NB4 (cell line): Measurements from ENCODE around the gene DOCK3.

Source experiments
- MYC ChIP-seq: IDR thresholded peaks from 2 replicates; pipeline ENCODE4 v1.6.1; 2011; ENCODE audit warnings: low read depth, low read length
- POLR2A ChIP-seq: IDR thresholded peaks from 2 replicates; pipeline ENCODE4 v1.6.1; 2011; ENCODE audit warnings: mild to moderate bottlenecking; ENCODE audit not compliant: insufficient read length; ENCODE audit errors: extremely low read depth
- TF ChIP-seq, protein P1 (sequence below): IDR thresholded peaks from one replicate; pipeline ENCODE4 v1.5.1; 2012; ENCODE audit warnings: low read depth, low read length
- TF ChIP-seq, protein P2 (sequence below): IDR thresholded peaks from 2 replicates; pipeline ENCODE4 v1.6.1; 2011; ENCODE audit warnings: low read depth, low read length

DNA sequence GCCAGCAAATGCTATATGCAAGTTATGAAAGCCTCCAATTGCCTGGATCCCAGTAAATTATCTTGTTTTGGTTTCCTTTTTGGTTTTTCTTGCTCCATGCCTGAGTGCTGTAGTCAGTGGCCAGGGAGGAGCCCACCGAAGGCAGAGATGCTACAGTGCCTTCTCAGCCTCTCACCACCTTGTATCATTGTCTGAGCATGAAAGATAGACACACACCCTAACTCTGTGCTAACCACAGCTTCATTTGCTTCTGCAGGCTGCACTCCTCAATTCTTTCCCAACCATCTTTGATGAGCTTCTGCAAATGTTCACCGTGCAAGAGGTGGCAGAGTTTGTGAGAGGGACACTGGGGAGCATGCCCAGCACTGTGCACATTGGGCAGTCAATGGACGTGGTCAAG lies 595.8 kb downstream of the DOCK3 start:
- TF ChIP-seq, protein P1, sequence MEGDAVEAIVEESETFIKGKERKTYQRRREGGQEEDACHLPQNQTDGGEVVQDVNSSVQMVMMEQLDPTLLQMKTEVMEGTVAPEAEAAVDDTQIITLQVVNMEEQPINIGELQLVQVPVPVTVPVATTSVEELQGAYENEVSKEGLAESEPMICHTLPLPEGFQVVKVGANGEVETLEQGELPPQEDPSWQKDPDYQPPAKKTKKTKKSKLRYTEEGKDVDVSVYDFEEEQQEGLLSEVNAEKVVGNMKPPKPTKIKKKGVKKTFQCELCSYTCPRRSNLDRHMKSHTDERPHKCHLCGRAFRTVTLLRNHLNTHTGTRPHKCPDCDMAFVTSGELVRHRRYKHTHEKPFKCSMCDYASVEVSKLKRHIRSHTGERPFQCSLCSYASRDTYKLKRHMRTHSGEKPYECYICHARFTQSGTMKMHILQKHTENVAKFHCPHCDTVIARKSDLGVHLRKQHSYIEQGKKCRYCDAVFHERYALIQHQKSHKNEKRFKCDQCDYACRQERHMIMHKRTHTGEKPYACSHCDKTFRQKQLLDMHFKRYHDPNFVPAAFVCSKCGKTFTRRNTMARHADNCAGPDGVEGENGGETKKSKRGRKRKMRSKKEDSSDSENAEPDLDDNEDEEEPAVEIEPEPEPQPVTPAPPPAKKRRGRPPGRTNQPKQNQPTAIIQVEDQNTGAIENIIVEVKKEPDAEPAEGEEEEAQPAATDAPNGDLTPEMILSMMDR: no peak
- TF ChIP-seq POLR2A (no peak), MYC (no peak)
- TF ChIP-seq, protein P2, sequence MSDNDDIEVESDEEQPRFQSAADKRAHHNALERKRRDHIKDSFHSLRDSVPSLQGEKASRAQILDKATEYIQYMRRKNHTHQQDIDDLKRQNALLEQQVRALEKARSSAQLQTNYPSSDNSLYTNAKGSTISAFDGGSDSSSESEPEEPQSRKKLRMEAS: no peak
